Right renal cortex interstitium (tissue), 3 donors: Measurements from ENCODE around the gene CYP26B1. TPM values are rescaled to one million over a fixed set of nuclear protein-coding genes. Genes with fewer than 3 reads are reported as not detected.

ENCODE experiments used
- DNase-seq, 3 donors: peaks; one replicate each; pipeline ENCODE4 v3.0.0-alpha.2; 2013; ENCODE audit warnings: low read depth in 3 of 3, low spot score in 2 of 3
- polyA plus RNA-seq, 3 donors: library from polyadenylated mRNA; unstranded; fragments of 120-200 nt; gene quantifications; one replicate each; pipeline ENCODE4 v1.2.1, GENCODE V29; 2013; ENCODE audit not compliant: insufficient read length in 3 of 3

Gene CYP26B1
- polyA plus RNA-seq, 3 donors = 12.6 to 16.8 (median 13.0) TPM

- DNase-seq = no peak
Observed at GRCh38 chr2:72084584-72084976, 63.1 kb downstream of the CYP26B1 start.

GRCh38 chr2:72083751-72084583 is 63.7 kb downstream of the CYP26B1 start:
- DNase-seq = no peak

DNA sequence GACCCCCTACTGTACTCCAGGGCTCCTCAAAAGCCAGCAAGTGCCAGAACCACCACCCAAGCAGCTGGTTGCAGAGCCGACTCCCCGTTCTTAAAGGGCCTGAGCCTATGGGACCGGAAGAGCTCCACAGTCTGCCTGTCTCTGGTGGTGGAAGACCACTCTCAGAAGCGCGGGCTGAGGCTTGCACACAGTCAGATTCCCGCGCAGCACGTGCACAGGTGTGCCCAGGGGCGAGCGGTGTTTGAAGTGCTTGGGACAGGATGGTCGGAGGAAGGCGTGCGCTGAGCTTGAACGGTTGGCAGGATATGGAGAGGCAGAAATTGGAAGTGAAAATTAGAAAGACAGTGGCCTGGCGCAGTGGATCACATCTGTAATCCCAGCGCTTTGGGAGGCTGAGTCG is 64.8 kb downstream of the CYP26B1 start:
- DNase-seq = no peak

GRCh38 chr2:72082021-72082601 is 65.6 kb downstream of the CYP26B1 start:
- no peak for DNase-seq

DNA sequence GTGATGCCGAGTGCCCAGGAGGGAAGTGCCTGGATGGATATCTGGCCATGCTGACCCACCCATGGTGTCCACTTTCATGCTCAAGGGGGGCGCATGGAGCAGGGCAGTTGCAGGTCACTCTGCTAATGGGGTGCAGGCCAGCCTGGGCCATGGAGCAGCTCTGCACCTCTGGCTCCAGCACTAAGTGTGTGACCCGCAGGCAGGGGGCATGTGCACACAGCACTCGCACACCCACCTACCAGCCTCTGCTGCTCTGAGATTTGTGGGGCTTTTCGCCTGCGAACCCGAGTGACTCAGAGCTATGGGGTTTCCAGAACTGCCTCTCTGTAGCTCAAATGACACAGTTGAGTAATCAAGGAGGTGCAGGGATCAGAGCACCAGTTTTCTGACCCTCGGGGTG is 66.2 kb downstream of the CYP26B1 start:
- no peak for DNase-seq

DNA sequence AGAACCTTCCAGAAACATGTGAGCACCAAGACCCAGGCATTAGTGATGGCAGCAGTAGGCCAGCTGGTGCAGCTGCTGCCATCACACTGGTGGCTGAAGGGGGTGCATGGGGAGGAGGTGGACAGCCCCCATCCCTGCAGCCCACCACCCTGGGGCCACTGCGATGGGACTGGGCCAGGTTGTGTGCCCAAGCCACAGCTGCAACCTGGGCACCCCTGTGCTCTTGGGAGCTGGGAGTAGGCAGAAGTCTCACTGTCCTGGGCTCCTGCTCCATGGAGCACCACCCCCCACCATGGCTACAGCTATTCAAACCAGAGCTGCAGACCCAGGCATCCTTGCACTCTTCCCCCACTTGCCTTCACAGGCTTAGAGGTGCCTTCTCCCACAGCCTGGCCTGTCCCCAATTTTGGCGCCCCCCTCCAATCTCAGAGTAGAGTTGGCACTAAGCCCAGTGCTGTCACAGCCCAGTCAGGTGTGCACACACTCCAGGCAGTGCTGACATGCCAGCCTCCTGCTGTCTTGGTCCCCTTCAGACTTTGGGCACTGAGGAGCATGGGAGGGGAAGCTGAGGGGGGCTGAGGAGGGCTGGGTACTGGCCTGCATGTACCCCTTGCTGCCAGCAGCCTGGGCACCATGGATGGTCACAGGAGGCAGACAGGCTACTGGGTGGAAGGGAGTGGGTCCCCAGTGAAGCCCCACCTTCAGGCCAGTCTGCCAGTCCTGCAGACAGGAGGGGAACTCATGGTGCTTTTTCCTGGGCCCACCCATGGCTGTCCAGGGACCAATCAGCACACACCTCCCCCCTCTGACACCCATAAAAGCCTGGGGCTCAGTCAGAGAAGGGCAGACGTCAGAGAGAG is 67.1 kb downstream of the CYP26B1 start:
- DNase-seq = no peak
